ENCODE results near the gene ANXA9. TPM values are rescaled to one million over a fixed set of nuclear protein-coding genes. Genes with fewer than 3 reads are reported as not detected.

ANXA9 gene
- polyA plus RNA-seq, 3 donors: 0.28 to 1.7 (median 1.4) TPM

GRCh38 chr1:151000408-151000807 is 18.3 kb downstream of the ANXA9 start:
- no peak overlapping the region for H3K4me2 ChIP-seq (replicated peaks; ENCODE audit: extremely low read depth, low read length, poor library complexity, severe bottlenecking)
- Mint-ChIP-seq H3K27me3 (ENCODE audit: low read depth in 3 of 3) (peaks cover 0 to 3% (median 2%) of the 10 kb centered on the region in 3 donors), H3K4me1 (peaks cover 70% of the 10 kb centered on the region), H3K4me3 (no peak overlapping the region), H3K27ac (peak overlapping the region in 6 of 7 donors; percentile 65 to 94 (median 90)), H3K36me3 (peaks cover 47 to 60% of the 10 kb centered on the region in 2 donors), H3K9me3 (peaks cover 0 to 3% (median 0%) of the 10 kb centered on the region in 7 donors)
- intact Hi-C loops (cut with micrococcal nuclease): loop anchor here in 1 of 2 donors (10.0 kb wide), 1 partner anchor 164 kb away; the partner anchor contains the start of genes LYSMD1 and SCNM1
- H3K36me3 ChIP-seq (replicated peaks in 1 of 2; ENCODE audit: control insufficient read depth in 1 of 2, insufficient read depth in 2 of 2, low read length in 2 of 2): peaks cover 23 to 43% of the 10 kb centered on the region in 2 donors
- H3K4me1 ChIP-seq (ENCODE audit: control insufficient read depth in 1 of 2, insufficient read depth in 2 of 2, low read length in 2 of 2): peaks cover 67% of the 10 kb centered on the region in 2 donors
- no peak overlapping the region for H2AFZ ChIP-seq (ENCODE audit: insufficient read depth, low read depth, low read length, poor library complexity, severe bottlenecking)
- H3K27ac ChIP-seq (ENCODE audit: low read depth in 1 of 2, low read length in 2 of 2): peak overlapping the region in 1 of 2 donors; percentile 78
- H3K9ac ChIP-seq (ENCODE audit: insufficient read depth, low read length, poor library complexity, severe bottlenecking): no peak overlapping the region
- no peak for TF ChIP-seq CTCF (IDR thresholded peaks at IDR 0.05)
- no peaks in the 10 kb centered on the region for H3K9me3 ChIP-seq (replicated peaks in 1 of 2; ENCODE audit: control insufficient read depth in 1 of 2, insufficient read depth in 1 of 2, low read length in 2 of 2)
- no peak for DNase-seq
- H3K4me3 ChIP-seq (replicated peaks in 1 of 3; ENCODE audit: low read depth in 2 of 3, low read length in 3 of 3): no peak overlapping the region
- peaks cover 48% of the 10 kb centered on the region for H3K79me2 ChIP-seq (ENCODE audit: insufficient read depth, low read length)
- H4K20me1 ChIP-seq (ENCODE audit: insufficient read depth, low read length): peaks cover 19% of the 10 kb centered on the region
- no peaks in the 10 kb centered on the region for H3K27me3 ChIP-seq (ENCODE audit: control insufficient read depth in 2 of 2, insufficient read depth in 2 of 2, low read length in 2 of 2)
- WGBS (ENCODE audit: insufficient coverage): 80% methylated on average over 1 of the region's 3 CpGs

GRCh38 chr1:151001602-151002001 is 19.5 kb downstream of the ANXA9 start:
- Mint-ChIP-seq H3K9me3 (peaks cover 0 to 3% (median 0%) of the 10 kb centered on the region in 7 donors), H3K36me3 (peaks cover 40 to 51% of the 10 kb centered on the region in 2 donors), H3K4me3 (peak overlapping the region; percentile 26 to 64), H3K27ac (peak overlapping the region; percentile 88 to 94 (median 91)), H3K4me1 (peaks cover 74% of the 10 kb centered on the region), H3K27me3 (ENCODE audit: low read depth in 3 of 3) (peaks cover 0 to 3% (median 2%) of the 10 kb centered on the region in 3 donors)
- Histone ChIP-seq H3K4me2 (replicated peaks; ENCODE audit: extremely low read depth, low read length, poor library complexity, severe bottlenecking) (peak overlapping the region; percentile 62), H2AFZ (ENCODE audit: insufficient read depth, low read depth, low read length, poor library complexity, severe bottlenecking) (no peak overlapping the region), H3K9me3 (replicated peaks in 1 of 2; ENCODE audit: control insufficient read depth in 1 of 2, insufficient read depth in 1 of 2, low read length in 2 of 2) (no peaks in the 10 kb centered on the region), H3K27me3 (ENCODE audit: control insufficient read depth in 2 of 2, insufficient read depth in 2 of 2, low read length in 2 of 2) (no peaks in the 10 kb centered on the region), H4K20me1 (ENCODE audit: insufficient read depth, low read length) (peaks cover 15% of the 10 kb centered on the region), H3K4me1 (ENCODE audit: control insufficient read depth in 1 of 2, insufficient read depth in 2 of 2, low read length in 2 of 2) (peaks cover 75 to 77% of the 10 kb centered on the region in 2 donors), H3K27ac (ENCODE audit: low read depth in 1 of 2, low read length in 2 of 2) (peak overlapping the region; percentile 49 to 78), H3K9ac (ENCODE audit: insufficient read depth, low read length, poor library complexity, severe bottlenecking) (no peak overlapping the region), H3K36me3 (replicated peaks in 1 of 2; ENCODE audit: control insufficient read depth in 1 of 2, insufficient read depth in 2 of 2, low read length in 2 of 2) (peaks cover 20 to 38% of the 10 kb centered on the region in 2 donors), H3K79me2 (ENCODE audit: insufficient read depth, low read length) (peaks cover 60% of the 10 kb centered on the region), H3K4me3 (replicated peaks in 1 of 3; ENCODE audit: low read depth in 2 of 3, low read length in 3 of 3) (peak overlapping the region in 1 of 3 experiments; percentile 56)
- DNase-seq: peak; percentile 41 to 82 (median 58)
- 13% methylated on average over 3 of the region's 4 CpGs for WGBS (ENCODE audit: insufficient coverage)
- TF ChIP-seq CTCF (IDR thresholded peaks at IDR 0.05): no peak
- intact Hi-C loops (cut with micrococcal nuclease): loop anchor here in 1 of 2 donors (10.0 kb wide), 1 partner anchor 163 kb away; the partner anchor contains the start of genes LYSMD1 and SCNM1

Data from CD14-positive monocyte (primary cell).